Measurements from ENCODE around the gene OMP.
"Not testable (repeated sequence)": the region's sequence is repeated elsewhere in the genome, so short reads cannot be mapped to it uniquely, and the experiment has no call there.

The OMP gene

GRCh38 chr11:77088236-77089003 lies 14.2 kb upstream of the OMP start:
- no peak for DNase-seq

- DNase-seq: no peak
Measured at GRCh38 chr11:77089004-77089545, 13.6 kb upstream of the OMP start.

GRCh38 chr11:77090046-77090372 lies 12.6 kb upstream of the OMP start:
- no peak for DNase-seq

- DNase-seq: no peak
Measured at GRCh38 chr11:77090373-77091111, 12.1 kb upstream of the OMP start.

- peak; percentile 63 for DNase-seq
Measured at GRCh38 chr11:77091146-77091940, 11.3 kb upstream of the OMP start.

- DNase-seq: no peak
Measured at GRCh38 chr11:77092382-77092781, 10.3 kb upstream of the OMP start.

GRCh38 chr11:77093056-77093891 lies 9.4 kb upstream of the OMP start:
- no peak for DNase-seq

GRCh38 chr11:77093987-77094840 lies 8.4 kb upstream of the OMP start:
- no peak for DNase-seq

GRCh38 chr11:77094841-77095365 lies 7.7 kb upstream of the OMP start:
- DNase-seq: no peak

GRCh38 chr11:77095551-77096490 lies 6.8 kb upstream of the OMP start:
- DNase-seq: no peak

GRCh38 chr11:77096591-77097019 lies 6.0 kb upstream of the OMP start:
- no peak for DNase-seq

GRCh38 chr11:77097180-77097579 lies 5.5 kb upstream of the OMP start:
- DNase-seq: not testable (repeated sequence)

GRCh38 chr11:77100166-77101042 lies 2.2 kb upstream of the OMP start:
- no peak for DNase-seq

- DNase-seq: peak; percentile 35
Measured at GRCh38 chr11:77101043-77101537, 1.6 kb upstream of the OMP start.

- no peak for DNase-seq
Measured at GRCh38 chr11:77103319-77103718, 679 bp downstream of the OMP start.

GRCh38 chr11:77104727-77105126 lies 2.1 kb downstream of the OMP start:
- DNase-seq: no peak

- no peak for DNase-seq
Measured at GRCh38 chr11:77106321-77106720, 3.7 kb downstream of the OMP start.

- no peak for DNase-seq
Measured at GRCh38 chr11:77106759-77107158, 4.1 kb downstream of the OMP start.

- no peak for DNase-seq
Measured at GRCh38 chr11:77107950-77108349, 5.3 kb downstream of the OMP start.
